PFSK-1 (cell line): Measurements from ENCODE around the gene TBC1D22A.

Source experiments
- POLR2AphosphoS5 ChIP-seq: IDR thresholded peaks from 2 replicates; pipeline ENCODE4 v1.6.1; 2012; ENCODE audit warnings: low read depth, mild to moderate bottlenecking, control low read depth, low read length, moderate library complexity
- SIN3A ChIP-seq: IDR thresholded peaks from 2 replicates; pipeline ENCODE4 v1.6.1; 2012; ENCODE audit warnings: mild to moderate bottlenecking, low read length, moderate library complexity, borderline replicate concordance; ENCODE audit not compliant: insufficient read depth
- TAF1 ChIP-seq: IDR thresholded peaks from 2 replicates; pipeline ENCODE4 v1.6.1; 2012; ENCODE audit warnings: low read length, control low read depth, borderline replicate concordance; ENCODE audit not compliant: insufficient read depth

GRCh38 chr22:46856661-46857060 is 94.2 kb downstream of the TBC1D22A start:
- TF ChIP-seq POLR2AphosphoS5 (no peak), TAF1 (no peak), SIN3A (no peak)
